Endothelial cell (in vitro differentiated cells): ENCODE results near the gene HLCS. TPM values are rescaled to one million over a fixed set of nuclear protein-coding genes. Genes with fewer than 3 reads are reported as not detected.

Source experiments
- DNase-seq: peaks from one replicate; pipeline ENCODE4 v3.0.0; 2021; ENCODE audit warnings: low spot score
- H3K27ac Mint-ChIP-seq: one replicate; pipeline ENCODE4 v1.8.0; 2021; ENCODE audit warnings: mixed read lengths, inconsistent platforms; ENCODE audit not compliant: unreplicated experiment
- H3K27me3 Mint-ChIP-seq: one replicate; pipeline ENCODE4 v1.8.0; 2021; ENCODE audit warnings: mild to moderate bottlenecking, moderate library complexity, mixed read lengths, inconsistent platforms; ENCODE audit not compliant: unreplicated experiment
- H3K36me3 Mint-ChIP-seq: one replicate; pipeline ENCODE4 v1.8.0; 2021; ENCODE audit warnings: mild to moderate bottlenecking, low read depth, mixed read lengths, inconsistent platforms; ENCODE audit not compliant: unreplicated experiment
- H3K4me1 Mint-ChIP-seq: one replicate; pipeline ENCODE4 v1.8.0; 2021; ENCODE audit warnings: mild to moderate bottlenecking, mixed read lengths, inconsistent platforms; ENCODE audit not compliant: unreplicated experiment
- H3K4me3 Mint-ChIP-seq: one replicate; pipeline ENCODE4 v1.8.0; 2021; ENCODE audit warnings: mild to moderate bottlenecking, mixed read lengths, inconsistent platforms; ENCODE audit not compliant: unreplicated experiment
- H3K9me3 Mint-ChIP-seq: one replicate; pipeline ENCODE4 v1.8.0; 2021; ENCODE audit warnings: mixed read lengths, inconsistent platforms; ENCODE audit not compliant: unreplicated experiment
- total RNA-seq: library from RNA; stranded (reverse); fragmentation: NEBNext Ultra II Directional; extraction: Animal tissue kit (Norgen Biotek cat#: 25700); gene quantifications from one replicate; pipeline ENCODE4 v1.2.1, GENCODE V29; 2021; ENCODE audit not compliant: unreplicated experiment
- TF ChIP-seq, protein P1 (sequence below): fragments of 200-600 bp; sonication (generic); IDR thresholded peaks from one replicate; pipeline ENCODE4 v1.5.0; 2021; ENCODE audit warnings: antibody characterized with exemption; ENCODE audit not compliant: unreplicated experiment

Gene HLCS
- total RNA-seq, 1 donor from 2014 or later = 97.4 TPM

DNA sequence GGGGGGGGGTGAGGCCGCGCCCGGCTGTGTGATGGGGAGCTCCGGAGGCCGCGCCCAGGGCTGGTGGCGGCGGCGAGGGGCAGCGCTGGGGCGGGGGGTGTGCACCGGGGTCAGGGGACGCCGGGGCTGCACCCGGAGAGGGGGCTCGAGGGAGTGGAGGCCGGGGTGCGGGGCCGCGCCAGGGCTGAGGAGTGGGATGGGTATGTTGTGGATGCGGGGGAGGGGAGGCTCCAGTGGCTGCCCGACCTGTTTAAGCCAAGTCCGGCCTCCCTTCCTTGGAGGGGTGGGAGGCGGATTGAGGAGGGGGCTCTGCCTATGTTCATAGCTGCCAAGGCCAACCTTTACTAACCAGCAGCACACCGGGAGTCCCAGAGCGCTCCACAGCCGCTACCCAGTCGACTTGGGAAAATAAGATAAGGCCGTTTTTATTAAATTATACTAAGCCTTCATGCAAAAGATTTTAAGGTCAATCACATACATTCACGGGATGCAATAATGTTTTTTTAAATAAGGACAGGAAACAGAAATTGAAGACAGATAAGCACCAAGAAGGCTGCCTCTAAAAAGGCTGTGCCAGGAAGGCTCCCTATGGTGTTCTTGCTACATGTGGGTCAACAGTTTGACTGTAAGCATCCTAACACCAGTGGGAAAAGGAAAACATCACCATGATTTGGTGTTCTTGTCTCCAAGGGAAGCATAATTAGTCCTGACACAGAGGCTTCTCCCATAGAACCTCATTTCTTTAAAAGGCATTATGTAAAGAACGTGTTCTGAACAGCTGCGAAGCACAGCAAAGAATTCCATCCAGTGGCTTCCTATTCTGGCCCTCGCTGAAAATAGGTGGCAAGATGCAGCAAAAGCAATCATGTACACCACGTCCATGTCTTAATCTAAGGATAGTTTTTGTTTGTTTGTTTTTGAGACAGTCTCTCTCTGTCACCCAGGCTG is 626 bp upstream of the HLCS start:
- DNase-seq = peak; percentile 65
- Mint-ChIP-seq H3K4me3 (peak overlapping the region; percentile 85), H3K27ac (peak overlapping the region; percentile 67), H3K9me3 (no peaks in the 10 kb centered on the region), H3K4me1 (peaks cover 35% of the 10 kb centered on the region), H3K36me3 (peaks cover 7% of the 10 kb centered on the region), H3K27me3 (peaks cover 6% of the 10 kb centered on the region)
- TF ChIP-seq, protein P1, sequence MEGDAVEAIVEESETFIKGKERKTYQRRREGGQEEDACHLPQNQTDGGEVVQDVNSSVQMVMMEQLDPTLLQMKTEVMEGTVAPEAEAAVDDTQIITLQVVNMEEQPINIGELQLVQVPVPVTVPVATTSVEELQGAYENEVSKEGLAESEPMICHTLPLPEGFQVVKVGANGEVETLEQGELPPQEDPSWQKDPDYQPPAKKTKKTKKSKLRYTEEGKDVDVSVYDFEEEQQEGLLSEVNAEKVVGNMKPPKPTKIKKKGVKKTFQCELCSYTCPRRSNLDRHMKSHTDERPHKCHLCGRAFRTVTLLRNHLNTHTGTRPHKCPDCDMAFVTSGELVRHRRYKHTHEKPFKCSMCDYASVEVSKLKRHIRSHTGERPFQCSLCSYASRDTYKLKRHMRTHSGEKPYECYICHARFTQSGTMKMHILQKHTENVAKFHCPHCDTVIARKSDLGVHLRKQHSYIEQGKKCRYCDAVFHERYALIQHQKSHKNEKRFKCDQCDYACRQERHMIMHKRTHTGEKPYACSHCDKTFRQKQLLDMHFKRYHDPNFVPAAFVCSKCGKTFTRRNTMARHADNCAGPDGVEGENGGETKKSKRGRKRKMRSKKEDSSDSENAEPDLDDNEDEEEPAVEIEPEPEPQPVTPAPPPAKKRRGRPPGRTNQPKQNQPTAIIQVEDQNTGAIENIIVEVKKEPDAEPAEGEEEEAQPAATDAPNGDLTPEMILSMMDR = no peak

DNA sequence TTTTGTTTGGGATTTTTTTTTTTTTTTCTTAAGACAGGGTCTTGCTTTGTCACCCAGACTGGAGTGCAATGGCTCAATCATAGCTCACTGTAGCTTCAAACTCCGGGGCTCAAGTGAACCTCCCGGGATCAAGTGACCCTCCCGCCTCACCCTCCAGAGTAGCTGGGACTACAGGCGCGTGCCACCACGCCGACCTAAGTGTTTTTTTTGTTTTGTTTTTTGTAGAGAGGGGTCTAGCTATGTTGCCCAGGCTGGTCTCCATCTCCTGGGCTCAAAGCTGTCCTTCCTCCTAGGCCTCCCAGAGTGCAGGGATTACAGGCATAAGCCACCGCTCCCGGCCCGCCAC is 776 bp downstream of the HLCS start:
- peaks cover 11% of the 10 kb centered on the region for H3K36me3 Mint-ChIP-seq
- peak overlapping the region; percentile 94 for H3K27ac Mint-ChIP-seq
- DNase-seq = no peak
- TF ChIP-seq, protein P1 = no peak
- peak overlapping the region; percentile 97 for H3K4me3 Mint-ChIP-seq
- H3K9me3 Mint-ChIP-seq = no peaks in the 10 kb centered on the region
- H3K27me3 Mint-ChIP-seq = peaks cover 6% of the 10 kb centered on the region
- peaks cover 39% of the 10 kb centered on the region for H3K4me1 Mint-ChIP-seq

DNA sequence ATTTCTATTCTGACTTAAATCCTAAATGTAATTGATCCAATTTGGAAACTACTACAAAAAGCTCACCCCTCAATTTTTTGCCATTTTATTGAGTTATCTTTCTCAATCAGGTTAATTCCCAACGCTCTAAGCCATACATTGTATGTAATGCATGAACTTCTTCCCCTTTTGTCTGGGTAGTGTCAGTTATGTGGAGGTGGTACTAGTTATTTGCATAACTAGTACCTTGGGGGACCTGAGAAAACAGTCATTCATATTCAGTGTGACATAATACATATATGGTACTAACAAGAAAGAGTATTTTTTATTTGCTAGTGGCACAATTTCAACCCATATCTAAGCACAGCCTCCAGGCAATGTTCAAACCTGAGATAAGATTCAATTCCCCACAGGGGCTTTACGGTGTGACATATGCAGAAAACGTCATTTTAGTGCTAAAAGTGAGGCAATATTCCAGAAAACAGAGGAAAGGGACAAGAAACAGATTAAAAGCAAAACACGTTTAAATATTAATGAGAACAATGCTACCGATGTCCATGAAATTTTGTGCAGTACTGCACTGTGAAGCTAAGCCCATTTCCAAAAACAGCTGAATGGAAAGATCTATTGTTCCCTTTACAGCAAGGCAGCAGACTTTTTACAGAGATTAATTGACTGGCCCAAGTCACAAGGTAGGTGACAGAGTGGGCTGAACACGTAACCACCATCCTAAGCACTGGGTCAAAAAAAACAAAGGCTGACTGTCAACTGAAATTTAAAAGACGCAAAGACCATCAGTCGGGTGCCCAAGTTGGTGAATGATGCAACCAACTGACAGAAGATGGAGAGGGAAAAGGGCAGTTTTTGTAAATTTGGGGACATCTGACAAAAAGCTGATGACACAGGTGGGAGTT is 1.4 kb downstream of the HLCS start:
- TF ChIP-seq, protein P1 = no peak
- Mint-ChIP-seq H3K4me3 (peak overlapping the region; percentile 97), H3K27me3 (peaks cover 9% of the 10 kb centered on the region), H3K27ac (peak overlapping the region; percentile 94), H3K9me3 (no peaks in the 10 kb centered on the region), H3K36me3 (peaks cover 17% of the 10 kb centered on the region), H3K4me1 (peaks cover 43% of the 10 kb centered on the region)
- no peak for DNase-seq

DNA sequence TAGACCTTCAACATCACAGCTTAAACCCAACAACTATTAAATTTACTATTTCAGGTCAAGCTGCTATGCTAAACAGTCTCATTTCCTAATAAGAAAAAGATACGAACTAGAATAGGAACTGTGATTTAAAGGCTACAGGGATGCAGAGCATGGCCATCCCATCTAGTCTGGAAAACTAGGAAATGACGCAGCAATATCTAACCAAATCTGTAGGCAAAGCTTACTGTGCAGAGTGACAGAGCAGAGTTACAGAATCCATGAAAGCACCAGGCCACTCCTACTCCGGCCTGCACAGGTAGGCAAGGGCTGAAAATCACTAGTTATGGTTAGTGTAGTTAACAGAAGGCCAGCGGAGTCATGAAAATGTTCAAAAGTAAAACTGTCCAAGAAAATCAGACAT is 2.1 kb downstream of the HLCS start:
- no peak for DNase-seq
- Mint-ChIP-seq H3K36me3 (peaks cover 21% of the 10 kb centered on the region), H3K27ac (peak overlapping the region; percentile 94), H3K9me3 (no peaks in the 10 kb centered on the region), H3K27me3 (peaks cover 9% of the 10 kb centered on the region), H3K4me3 (peak overlapping the region; percentile 97), H3K4me1 (peaks cover 47% of the 10 kb centered on the region)
- TF ChIP-seq, protein P1 = no peak
